Loucy (cell line): Measurements from ENCODE around the gene STX5.

ENCODE experiments used
- H2AFZ ChIP-seq: fragments of 200-600 bp; sonication (generic); 2 replicates; pipeline ENCODE4 v1.6.0; 2016; ENCODE audit warnings: antibody characterized with exemption, mild to moderate bottlenecking, low read length, moderate library complexity
- H3F3A ChIP-seq: fragments of 200-600 bp; 2 replicates; pipeline ENCODE4 v1.6.0; 2016; ENCODE audit warnings: antibody characterized with exemption, low read depth, mild to moderate bottlenecking
- H3K27me3 ChIP-seq: fragments of 200-600 bp; sonication (generic); 2 replicates; pipeline ENCODE4 v1.6.1; 2014; ENCODE audit warnings: low read length, mild to moderate bottlenecking; ENCODE audit not compliant: insufficient read depth, poor library complexity, severe bottlenecking
- H3K36me3 ChIP-seq: fragments of 200-600 bp; sonication (generic); 2 replicates; pipeline ENCODE4 v1.6.1; 2016; ENCODE audit warnings: low read length; ENCODE audit not compliant: insufficient read depth
- H3K4me1 ChIP-seq: fragments of 200-600 bp; sonication (generic); 2 replicates; pipeline ENCODE4 v1.5.1; 2014; ENCODE audit warnings: low read length, mild to moderate bottlenecking; ENCODE audit not compliant: insufficient read depth, poor library complexity, severe bottlenecking
- H3K4me2 ChIP-seq: fragments of 200-600 bp; sonication (generic); 2 replicates; pipeline ENCODE4 v1.6.0; 2014; ENCODE audit warnings: antibody characterized with exemption, low read length, low read depth, mild to moderate bottlenecking; ENCODE audit not compliant: poor library complexity, severe bottlenecking
- H3K4me3 ChIP-seq: fragments of 200-600 bp; sonication (generic); 2 replicates; pipeline ENCODE4 v1.5.1; 2014; ENCODE audit warnings: low read length, mild to moderate bottlenecking, mixed read lengths; ENCODE audit not compliant: poor library complexity, severe bottlenecking
- H3K79me2 ChIP-seq: fragments of 200-600 bp; sonication (generic); 2 replicates; pipeline ENCODE4 v1.6.1; 2014; ENCODE audit warnings: low read length; ENCODE audit not compliant: insufficient read depth
- H3K9ac ChIP-seq: fragments of 200-600 bp; sonication (generic); 2 replicates; pipeline ENCODE4 v1.6.0; 2014; ENCODE audit warnings: mild to moderate bottlenecking, low read depth, low read length, moderate library complexity; ENCODE audit not compliant: poor library complexity, severe bottlenecking
- H3K9me2 ChIP-seq: fragments of 200-600 bp; sonication (generic); replicated peaks from 2 replicates; pipeline ENCODE4 v1.6.1; 2016; ENCODE audit warnings: low read depth, low read length, mixed read lengths
- H3K9me3 ChIP-seq: fragments of 200-600 bp; sonication (generic); 2 replicates; pipeline ENCODE4 v1.6.1; 2014; ENCODE audit warnings: mild to moderate bottlenecking, antibody characterized with exemption, low read length, low read depth; ENCODE audit not compliant: insufficient read depth
- H4K20me1 ChIP-seq: fragments of 200-600 bp; sonication (generic); 2 replicates; pipeline ENCODE4 v1.6.0; 2014; ENCODE audit warnings: antibody characterized with exemption, low read length, mild to moderate bottlenecking; ENCODE audit not compliant: insufficient read depth, poor library complexity, severe bottlenecking
- CTCF ChIP-seq: fragments of 200-600 bp; sonication (generic); conservative IDR thresholded peaks from 2 replicates; pipeline ENCODE4 v1.5.1; 2014; ENCODE audit warnings: mild to moderate bottlenecking, antibody characterized with exemption, low read length
- EZH2phosphoT487 ChIP-seq: fragments of 200-600 bp; IDR thresholded peaks from 2 replicates; pipeline ENCODE4 v1.6.1; 2018; ENCODE audit warnings: antibody characterized with exemption, mild to moderate bottlenecking, moderate library complexity, borderline replicate concordance

The STX5 gene

GRCh38 chr11:62816557-62816956, 15.3 kb downstream of the STX5 start:
- Histone ChIP-seq H3F3A (no peaks in the 10 kb centered on the region), H3K4me2 (no peak overlapping the region), H3K27me3 (no peaks in the 10 kb centered on the region), H3K4me1 (no peaks in the 10 kb centered on the region), H3K36me3 (no peaks in the 10 kb centered on the region; the same call in 1 of the 2 replicates), H3K9ac (no peak overlapping the region), H2AFZ (no peak overlapping the region), H4K20me1 (no peaks in the 10 kb centered on the region), H3K79me2 (no peaks in the 10 kb centered on the region), H3K9me3 (no peaks in the 10 kb centered on the region), H3K9me2 (no peaks in the 10 kb centered on the region), H3K4me3 (no peak overlapping the region)
- TF ChIP-seq CTCF (no peak), EZH2phosphoT487 (no peak)

- Histone ChIP-seq H3K4me3 (no peak overlapping the region), H3K4me2 (no peak overlapping the region), H3F3A (no peaks in the 10 kb centered on the region), H3K9me3 (no peaks in the 10 kb centered on the region), H2AFZ (no peak overlapping the region), H3K9me2 (no peaks in the 10 kb centered on the region), H3K79me2 (no peaks in the 10 kb centered on the region), H3K36me3 (no peaks in the 10 kb centered on the region), H3K27me3 (no peaks in the 10 kb centered on the region), H3K4me1 (no peaks in the 10 kb centered on the region), H4K20me1 (no peaks in the 10 kb centered on the region), H3K9ac (no peak overlapping the region)
- TF ChIP-seq EZH2phosphoT487 (no peak), CTCF (no peak)
Measured at GRCh38 chr11:62811659-62812058, 20.2 kb downstream of the STX5 start.

GRCh38 chr11:62810748-62811147, 21.1 kb downstream of the STX5 start:
- Histone ChIP-seq H3K9me3 (no peaks in the 10 kb centered on the region), H2AFZ (no peak overlapping the region), H3K36me3 (no peaks in the 10 kb centered on the region), H3K4me2 (no peak overlapping the region), H3K4me1 (no peaks in the 10 kb centered on the region), H3K4me3 (no peak overlapping the region), H3K27me3 (no peaks in the 10 kb centered on the region), H3K9me2 (no peaks in the 10 kb centered on the region), H3K79me2 (no peaks in the 10 kb centered on the region), H3K9ac (no peak overlapping the region), H3F3A (no peaks in the 10 kb centered on the region), H4K20me1 (no peaks in the 10 kb centered on the region)
- no peak for TF ChIP-seq EZH2phosphoT487

- no peak overlapping the region for H3K9ac ChIP-seq
- TF ChIP-seq CTCF: no peak
- no peak for TF ChIP-seq EZH2phosphoT487
- H3K4me1 ChIP-seq: peaks cover 15% of the 10 kb centered on the region
- H3K27me3 ChIP-seq: no peaks in the 10 kb centered on the region
- peak overlapping the region; percentile 76 for H3K4me2 ChIP-seq
- H3F3A ChIP-seq: no peaks in the 10 kb centered on the region
- peaks cover 33% of the 10 kb centered on the region for H3K79me2 ChIP-seq
- no peak overlapping the region for H3K4me3 ChIP-seq
- peaks cover 5% of the 10 kb centered on the region; the same call in 1 of the 2 replicates for H3K36me3 ChIP-seq
- H2AFZ ChIP-seq: no peak overlapping the region
- H3K9me3 ChIP-seq: no peaks in the 10 kb centered on the region
- peaks cover 14% of the 10 kb centered on the region for H4K20me1 ChIP-seq
- no peaks in the 10 kb centered on the region for H3K9me2 ChIP-seq
Measured at GRCh38 chr11:62806611-62807121, 25.2 kb downstream of the STX5 start.
